ENCODE data around the gene NTN1. TPM values are rescaled to one million over a fixed set of nuclear protein-coding genes. Genes with fewer than 3 reads are reported as not detected.

The NTN1 gene
- total RNA-seq, 2 donors from 2014 or later = 3.6 to 4.0 TPM

DNA sequence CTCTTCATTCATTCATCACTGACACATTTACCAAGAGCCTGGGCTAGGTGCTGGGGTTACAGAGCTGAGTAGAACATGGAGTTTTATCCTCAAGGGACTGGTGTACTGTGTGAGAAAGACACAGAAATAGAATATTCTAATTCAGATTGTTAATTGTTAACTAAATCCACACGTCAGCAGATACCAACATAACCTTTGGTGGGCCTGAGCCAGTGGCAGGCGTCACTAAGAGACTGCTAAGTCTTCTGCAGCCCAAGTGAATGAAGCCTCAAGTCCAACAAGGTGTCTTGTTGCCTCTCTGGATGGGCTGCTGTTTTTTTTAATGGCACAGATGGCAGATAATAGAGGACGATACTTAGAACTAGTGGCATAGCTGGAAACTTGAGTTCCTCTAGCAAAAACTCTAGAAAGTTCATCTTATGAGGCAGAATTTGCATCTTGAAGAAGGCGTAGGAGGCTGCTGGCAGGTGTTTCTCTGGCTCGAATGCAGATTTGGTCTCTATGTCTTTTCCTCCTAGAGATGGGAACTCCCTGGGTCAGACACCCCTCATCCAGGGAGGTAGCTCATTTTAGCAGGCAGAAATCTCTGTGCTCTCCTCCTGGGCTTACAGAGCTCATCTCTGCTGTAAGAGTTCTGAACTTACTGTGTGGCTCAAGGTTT lies 179.5 kb downstream of the NTN1 start:
- TF ChIP-seq POLR2A (IDR thresholded peaks at IDR 0.05) = no peak
- no peaks in the 10 kb centered on the region for H3K9me3 ChIP-seq
- intact Hi-C loops (cut with DNase I) = no loop called here
- H3K27me3 ChIP-seq = peaks cover 0 to 5% of the 10 kb centered on the region in 2 donors
- H3K27ac ChIP-seq = no peak overlapping the region
- no peak overlapping the region for H3K4me3 ChIP-seq
- 63 to 71% methylated on average over 4 to 5 of the region's 5 CpGs for WGBS, 2 donors
- no peak for ATAC-seq
- H3K4me1 ChIP-seq = peaks cover 4% of the 10 kb centered on the region
- no peak for DNase-seq
- no peaks in the 10 kb centered on the region for H3K36me3 ChIP-seq (replicated peaks in 1 of 2; ENCODE audit: insufficient read depth in 1 of 2, low read depth in 2 of 2)

DNA sequence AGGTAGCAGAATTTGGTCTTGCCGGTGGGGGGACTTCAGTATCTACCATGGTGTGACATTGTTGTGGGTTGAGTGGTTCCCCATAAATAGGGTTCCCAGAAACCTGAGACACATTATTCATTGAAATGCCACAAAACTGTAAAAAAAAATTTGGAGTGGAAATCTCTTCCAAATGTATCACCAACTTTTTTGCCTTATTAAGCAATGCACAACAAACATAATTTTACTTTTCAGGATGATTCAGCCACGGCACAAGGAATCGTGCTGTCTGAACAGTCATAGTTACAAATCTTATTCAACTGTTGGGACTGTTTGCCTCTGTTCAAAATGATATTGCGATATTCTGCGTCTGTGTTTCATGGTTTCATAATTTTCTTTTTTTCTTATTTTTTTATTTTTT lies 181.2 kb downstream of the NTN1 start:
- WGBS, 2 donors = 87 to 94% methylated on average over 5 of the region's 5 CpGs
- ATAC-seq (no peak), DNase-seq (no peak)
- no peaks in the 10 kb centered on the region for H3K36me3 ChIP-seq (replicated peaks in 1 of 2; ENCODE audit: insufficient read depth in 1 of 2, low read depth in 2 of 2)
- no peaks in the 10 kb centered on the region for H3K4me1 ChIP-seq
- no peaks in the 10 kb centered on the region for H3K9me3 ChIP-seq
- no peak overlapping the region for H3K27ac ChIP-seq
- no peak overlapping the region for H3K4me3 ChIP-seq
- no peak for TF ChIP-seq POLR2A (IDR thresholded peaks at IDR 0.05)
- TF ChIP-seq, protein P1, sequence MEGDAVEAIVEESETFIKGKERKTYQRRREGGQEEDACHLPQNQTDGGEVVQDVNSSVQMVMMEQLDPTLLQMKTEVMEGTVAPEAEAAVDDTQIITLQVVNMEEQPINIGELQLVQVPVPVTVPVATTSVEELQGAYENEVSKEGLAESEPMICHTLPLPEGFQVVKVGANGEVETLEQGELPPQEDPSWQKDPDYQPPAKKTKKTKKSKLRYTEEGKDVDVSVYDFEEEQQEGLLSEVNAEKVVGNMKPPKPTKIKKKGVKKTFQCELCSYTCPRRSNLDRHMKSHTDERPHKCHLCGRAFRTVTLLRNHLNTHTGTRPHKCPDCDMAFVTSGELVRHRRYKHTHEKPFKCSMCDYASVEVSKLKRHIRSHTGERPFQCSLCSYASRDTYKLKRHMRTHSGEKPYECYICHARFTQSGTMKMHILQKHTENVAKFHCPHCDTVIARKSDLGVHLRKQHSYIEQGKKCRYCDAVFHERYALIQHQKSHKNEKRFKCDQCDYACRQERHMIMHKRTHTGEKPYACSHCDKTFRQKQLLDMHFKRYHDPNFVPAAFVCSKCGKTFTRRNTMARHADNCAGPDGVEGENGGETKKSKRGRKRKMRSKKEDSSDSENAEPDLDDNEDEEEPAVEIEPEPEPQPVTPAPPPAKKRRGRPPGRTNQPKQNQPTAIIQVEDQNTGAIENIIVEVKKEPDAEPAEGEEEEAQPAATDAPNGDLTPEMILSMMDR (IDR thresholded peaks at IDR 0.05) = no peak
- intact Hi-C loops (cut with DNase I) = no loop called here
- H3K27me3 ChIP-seq = peaks cover 0 to 6% of the 10 kb centered on the region in 2 donors

DNA sequence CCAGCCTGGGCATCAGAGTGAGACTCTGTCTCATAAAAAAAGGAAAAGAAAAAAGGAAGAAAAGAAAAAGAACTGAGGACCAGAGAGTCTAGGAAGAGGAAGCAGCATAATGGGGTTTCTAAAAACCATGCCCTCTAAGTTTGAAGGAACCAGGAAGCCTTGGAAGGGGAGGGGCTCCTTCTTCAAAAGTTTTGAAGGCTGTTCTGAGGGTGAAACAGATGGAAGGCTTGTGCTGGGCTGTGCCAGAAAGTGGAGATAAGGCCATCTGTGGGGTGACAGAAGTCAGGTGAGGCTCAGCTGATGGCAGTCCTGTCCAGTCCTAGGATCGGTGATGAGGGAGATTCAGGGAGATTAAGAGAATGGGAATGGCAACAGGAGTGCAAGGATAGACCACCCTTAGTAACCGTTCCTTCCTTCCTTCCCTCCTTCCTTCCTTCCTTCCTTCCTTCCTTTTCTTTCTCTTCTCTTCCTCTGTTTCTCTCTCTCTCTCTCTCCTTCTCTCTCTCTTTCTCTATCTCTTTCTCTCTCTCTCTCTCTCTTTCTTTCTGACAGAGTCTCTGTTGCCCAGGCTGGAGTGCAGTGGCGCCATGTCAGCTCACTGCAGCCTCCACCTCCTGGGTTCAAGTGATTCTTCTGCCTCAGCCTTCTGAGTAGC lies 182.6 kb downstream of the NTN1 start:
- Histone ChIP-seq H3K27ac (no peak overlapping the region), H3K4me3 (no peak overlapping the region), H3K36me3 (replicated peaks in 1 of 2; ENCODE audit: insufficient read depth in 1 of 2, low read depth in 2 of 2) (no peaks in the 10 kb centered on the region), H3K9me3 (no peaks in the 10 kb centered on the region), H3K27me3 (peaks cover 0 to 6% of the 10 kb centered on the region in 2 donors), H3K4me1 (no peaks in the 10 kb centered on the region)
- no peak for ATAC-seq
- intact Hi-C loops (cut with DNase I) = no loop called here
- TF ChIP-seq, protein P1 (IDR thresholded peaks at IDR 0.05) = no peak
- TF ChIP-seq POLR2A (IDR thresholded peaks at IDR 0.05) = no peak
- WGBS, 2 donors = 58 to 79% methylated on average over 3 of the region's 3 CpGs
- no peak for DNase-seq

DNA sequence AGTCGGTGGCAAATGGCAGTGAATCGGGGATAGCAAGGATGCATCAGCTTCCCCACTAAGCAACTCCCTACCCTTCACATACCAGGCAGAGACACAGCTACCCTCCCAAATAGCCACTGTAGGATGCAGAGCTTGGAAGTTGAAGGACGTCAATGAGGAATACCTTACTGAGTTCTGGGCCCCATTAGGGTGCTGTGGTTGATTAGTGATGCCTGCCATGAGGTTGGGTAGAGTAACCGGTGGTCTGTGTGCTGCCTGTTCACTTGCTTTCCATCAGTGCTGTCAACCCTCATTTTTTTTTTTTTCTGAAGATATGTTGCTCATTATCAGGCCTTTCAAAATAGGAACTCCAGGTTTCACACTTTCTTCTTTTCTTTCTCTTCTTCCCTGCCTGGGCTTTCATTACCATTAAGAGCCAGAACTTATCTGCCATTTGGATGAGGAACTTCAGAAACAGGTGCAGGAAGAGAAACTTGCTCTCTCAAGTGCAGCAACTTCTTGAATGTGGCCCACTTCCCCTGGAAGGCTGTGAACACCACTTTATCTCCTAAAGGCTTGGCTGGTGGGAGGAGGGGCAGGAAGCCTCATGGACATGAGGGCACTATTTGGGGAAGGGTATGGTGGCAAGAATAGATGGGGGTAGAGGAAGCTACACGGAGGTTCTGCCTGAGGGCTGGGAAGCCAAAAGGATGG lies 183.5 kb downstream of the NTN1 start:
- DNase-seq = no peak
- intact Hi-C loops (cut with DNase I) = no loop called here
- no peak for ATAC-seq

More for the DNA sequence above, 183.5 kb downstream of the NTN1 start:
- Histone ChIP-seq H3K36me3 (replicated peaks in 1 of 2; ENCODE audit: insufficient read depth in 1 of 2, low read depth in 2 of 2) (no peaks in the 10 kb centered on the region), H3K27ac (no peak overlapping the region), H3K4me3 (no peak overlapping the region), H3K9me3 (no peaks in the 10 kb centered on the region), H3K4me1 (no peaks in the 10 kb centered on the region), H3K27me3 (peaks cover 0 to 6% of the 10 kb centered on the region in 2 donors)
- 71 to 75% methylated on average over 5 of the region's 5 CpGs for WGBS, 2 donors
- TF ChIP-seq POLR2A (IDR thresholded peaks at IDR 0.05) = no peak
- TF ChIP-seq, protein P1 (IDR thresholded peaks at IDR 0.05) = no peak
